ENCODE measurements around the gene WWC1.

Gene WWC1

DNA sequence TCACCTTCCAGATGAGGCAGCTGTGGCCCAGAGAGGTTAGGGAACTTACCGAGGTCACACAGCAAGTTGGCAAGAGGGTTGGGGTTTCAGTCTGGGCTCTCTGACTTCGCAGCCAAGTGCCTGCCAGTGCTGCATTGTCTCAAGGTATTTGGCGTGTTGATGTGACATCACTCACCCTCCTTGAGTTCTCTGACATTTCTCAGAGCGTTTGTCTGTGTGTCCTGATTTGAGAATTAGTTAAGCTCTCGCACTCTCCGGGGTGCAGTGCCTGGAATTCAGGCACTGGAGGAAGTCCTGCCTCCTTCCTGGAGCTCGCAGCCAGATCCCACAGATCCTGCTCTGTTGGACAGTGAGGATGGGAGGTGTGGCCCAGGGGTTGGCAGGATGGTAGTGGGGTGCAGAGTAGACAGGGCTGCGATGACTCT lies 25.7 kb downstream of the WWC1 start:
- no peak overlapping the region for H3K4me3 ChIP-seq (ENCODE audit: low read length)
- no peak for DNase-seq (ENCODE audit: low read depth)
- TF ChIP-seq, protein P1, sequence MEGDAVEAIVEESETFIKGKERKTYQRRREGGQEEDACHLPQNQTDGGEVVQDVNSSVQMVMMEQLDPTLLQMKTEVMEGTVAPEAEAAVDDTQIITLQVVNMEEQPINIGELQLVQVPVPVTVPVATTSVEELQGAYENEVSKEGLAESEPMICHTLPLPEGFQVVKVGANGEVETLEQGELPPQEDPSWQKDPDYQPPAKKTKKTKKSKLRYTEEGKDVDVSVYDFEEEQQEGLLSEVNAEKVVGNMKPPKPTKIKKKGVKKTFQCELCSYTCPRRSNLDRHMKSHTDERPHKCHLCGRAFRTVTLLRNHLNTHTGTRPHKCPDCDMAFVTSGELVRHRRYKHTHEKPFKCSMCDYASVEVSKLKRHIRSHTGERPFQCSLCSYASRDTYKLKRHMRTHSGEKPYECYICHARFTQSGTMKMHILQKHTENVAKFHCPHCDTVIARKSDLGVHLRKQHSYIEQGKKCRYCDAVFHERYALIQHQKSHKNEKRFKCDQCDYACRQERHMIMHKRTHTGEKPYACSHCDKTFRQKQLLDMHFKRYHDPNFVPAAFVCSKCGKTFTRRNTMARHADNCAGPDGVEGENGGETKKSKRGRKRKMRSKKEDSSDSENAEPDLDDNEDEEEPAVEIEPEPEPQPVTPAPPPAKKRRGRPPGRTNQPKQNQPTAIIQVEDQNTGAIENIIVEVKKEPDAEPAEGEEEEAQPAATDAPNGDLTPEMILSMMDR (conservative IDR thresholded peaks at IDR 0.05; ENCODE audit: low read length): no peak

DNA sequence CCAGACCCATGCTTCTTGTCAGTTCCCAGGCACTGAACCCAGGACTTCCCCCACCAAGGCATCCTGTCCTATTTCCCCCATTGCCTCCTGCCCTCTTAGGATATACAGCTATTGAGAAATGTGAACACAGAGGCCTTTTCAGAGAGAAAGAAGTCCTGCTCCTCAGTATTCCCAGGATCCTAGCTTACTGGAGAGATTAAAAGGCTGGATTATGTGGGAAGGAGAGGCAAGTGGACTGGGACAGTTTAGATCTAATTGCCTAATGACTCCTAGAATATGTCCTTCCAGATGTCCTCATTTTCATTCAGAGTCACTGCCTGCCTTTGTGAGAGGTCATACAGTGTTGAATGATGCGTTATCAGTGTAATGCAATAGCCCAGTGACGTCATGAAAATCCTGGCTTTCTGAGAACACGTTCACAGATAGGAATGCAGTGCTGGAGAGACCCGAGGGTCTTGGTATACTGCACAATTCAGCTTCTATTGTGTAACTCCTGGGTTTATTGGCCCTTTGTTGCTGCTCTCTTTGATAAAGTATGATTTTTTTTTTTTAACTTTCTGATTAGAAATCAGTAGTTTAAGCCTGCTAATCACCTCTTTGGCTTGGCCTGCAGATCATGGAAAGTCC lies 26.2 kb downstream of the WWC1 start:
- DNase-seq (ENCODE audit: low read depth): peak; percentile 92
- no peak overlapping the region for H3K4me3 ChIP-seq (ENCODE audit: low read length)

GRCh38 chr5:168318240-168318639 lies 26.8 kb downstream of the WWC1 start:
- TF ChIP-seq, protein P1 (conservative IDR thresholded peaks at IDR 0.05; ENCODE audit: low read length): no peak
- no peak for DNase-seq (ENCODE audit: low read depth)
- H3K4me3 ChIP-seq (ENCODE audit: low read length): no peak overlapping the region

More for the DNA sequence above, 26.2 kb downstream of the WWC1 start:
- TF ChIP-seq, protein P1 (conservative IDR thresholded peaks at IDR 0.05; ENCODE audit: low read length): no peak

- H3K4me3 ChIP-seq (ENCODE audit: low read length): no peak overlapping the region
- TF ChIP-seq, protein P1 (conservative IDR thresholded peaks at IDR 0.05; ENCODE audit: low read length): no peak
- DNase-seq (ENCODE audit: low read depth): no peak
Measured at GRCh38 chr5:168319774-168320173, 28.3 kb downstream of the WWC1 start.

- TF ChIP-seq, protein P1 (conservative IDR thresholded peaks at IDR 0.05; ENCODE audit: low read length): no peak
- no peak overlapping the region for H3K4me3 ChIP-seq (ENCODE audit: low read length)
- no peak for DNase-seq (ENCODE audit: low read depth)
Measured at GRCh38 chr5:168320805-168321204, 29.4 kb downstream of the WWC1 start.

DNA sequence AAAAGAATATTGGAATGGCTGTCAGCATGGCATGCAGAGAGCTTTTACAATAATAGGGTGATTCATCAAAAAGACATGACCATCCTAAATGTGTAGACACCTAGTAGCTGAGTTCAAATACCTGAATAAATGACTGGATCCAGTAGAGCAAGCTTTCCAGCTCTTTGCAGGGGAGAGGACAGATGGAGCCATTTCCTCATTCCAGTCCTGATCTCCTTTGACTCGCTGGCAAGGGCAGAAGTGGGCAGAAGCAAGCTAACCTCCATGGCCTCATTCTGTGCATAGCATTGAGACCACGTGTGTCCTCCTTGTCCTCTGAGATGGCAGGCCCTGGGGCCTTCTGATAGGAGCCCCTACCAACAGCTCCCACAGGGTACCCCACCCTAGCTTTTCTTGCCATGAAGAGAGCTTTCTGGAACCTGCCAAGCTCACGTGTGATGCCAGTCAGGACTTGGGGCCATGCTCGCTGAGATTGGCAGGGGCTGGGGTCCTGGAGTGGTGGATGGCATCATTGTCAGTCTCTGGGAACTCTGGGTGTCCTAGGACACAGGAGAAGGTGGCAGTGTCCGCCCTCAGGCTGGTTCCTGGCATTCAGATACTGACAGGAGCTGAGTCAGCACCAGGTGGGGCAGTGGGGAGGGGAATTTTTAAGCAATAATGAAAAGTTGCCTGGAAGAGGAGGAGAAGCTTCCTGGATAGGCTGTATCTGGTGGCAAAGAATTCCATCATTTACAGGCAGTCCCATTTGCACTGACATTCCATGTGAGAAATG lies 33.6 kb downstream of the WWC1 start:
- DNase-seq (ENCODE audit: low read depth): peak; percentile 47
- no peak overlapping the region for H3K4me3 ChIP-seq (ENCODE audit: low read length)

More for the DNA sequence above, 33.6 kb downstream of the WWC1 start:
- TF ChIP-seq, protein P1 (conservative IDR thresholded peaks at IDR 0.05; ENCODE audit: low read length): no peak

Measured in AG10803 (cell line).